Forelimb muscle (tissue), 1 donor: ENCODE results near the gene PTPRT. TPM values are rescaled to one million over a fixed set of nuclear protein-coding genes. Genes with fewer than 3 reads are reported as not detected.
"Not testable (repeated sequence)": the region's sequence is repeated elsewhere in the genome, so short reads cannot be mapped to it uniquely, and the experiment has no call there.

ENCODE experiments used
- DNase-seq: peaks from one replicate; pipeline ENCODE4 v3.0.0-alpha.2; 2013; ENCODE audit warnings: low read depth
- polyA plus RNA-seq: library from polyadenylated mRNA; unstranded; fragments of 120-200 nt; gene quantifications from one replicate; pipeline ENCODE4 v1.2.1, GENCODE V29; 2013; ENCODE audit not compliant: insufficient read length

PTPRT gene
- polyA plus RNA-seq, 1 donor: 0.35 TPM

GRCh38 chr20:42313704-42314103 lies 876.0 kb downstream of the PTPRT start:
- no peak for DNase-seq

GRCh38 chr20:42309050-42309449 lies 880.7 kb downstream of the PTPRT start:
- no peak for DNase-seq

GRCh38 chr20:42308171-42308570 lies 881.5 kb downstream of the PTPRT start:
- no peak for DNase-seq

- no peak for DNase-seq
Measured at GRCh38 chr20:42295592-42295991, 894.1 kb downstream of the PTPRT start.

GRCh38 chr20:42294976-42295375 lies 894.7 kb downstream of the PTPRT start:
- DNase-seq: no peak

GRCh38 chr20:42281801-42282200 lies 907.9 kb downstream of the PTPRT start:
- DNase-seq: no peak

- no peak for DNase-seq
Measured at GRCh38 chr20:42276718-42277602, 912.7 kb downstream of the PTPRT start.

- no peak for DNase-seq
Measured at GRCh38 chr20:42274986-42275385, 914.7 kb downstream of the PTPRT start.

- DNase-seq: no peak
Measured at GRCh38 chr20:42272516-42272915, 917.2 kb downstream of the PTPRT start.

- DNase-seq: no peak
Measured at GRCh38 chr20:42270539-42270938, 919.2 kb downstream of the PTPRT start.

- DNase-seq: no peak
Measured at GRCh38 chr20:42267793-42268384, 921.8 kb downstream of the PTPRT start.

GRCh38 chr20:42261766-42262270 lies 927.9 kb downstream of the PTPRT start:
- no peak for DNase-seq

GRCh38 chr20:42260184-42260583 lies 929.5 kb downstream of the PTPRT start:
- no peak for DNase-seq

GRCh38 chr20:42259389-42259788 lies 930.3 kb downstream of the PTPRT start:
- no peak for DNase-seq

- DNase-seq: no peak
Measured at GRCh38 chr20:42258564-42259302, 931.0 kb downstream of the PTPRT start.

GRCh38 chr20:42255821-42256220 lies 933.9 kb downstream of the PTPRT start:
- DNase-seq: no peak

- DNase-seq: no peak
Measured at GRCh38 chr20:42254673-42255072, 935.0 kb downstream of the PTPRT start.

- DNase-seq: no peak
Measured at GRCh38 chr20:42252116-42252515, 937.6 kb downstream of the PTPRT start.

- DNase-seq: no peak
Measured at GRCh38 chr20:42218621-42219374, 970.9 kb downstream of the PTPRT start.

- DNase-seq: no peak
Measured at GRCh38 chr20:42214074-42214473, 975.6 kb downstream of the PTPRT start.

GRCh38 chr20:42212391-42212790 lies 977.3 kb downstream of the PTPRT start:
- DNase-seq: no peak

- not testable (repeated sequence) for DNase-seq
Measured at GRCh38 chr20:42206557-42206956, 983.1 kb downstream of the PTPRT start.
